Heart right ventricle (tissue), 16 donors: ENCODE data around the gene DHRS9. TPM values are rescaled to one million over a fixed set of nuclear protein-coding genes. Genes with fewer than 3 reads are reported as not detected.

Source experiments
- ATAC-seq, 8 donors: fragments of 200-7000 bp; cut with Tn5 transposase; one replicate each; pipeline ENCODE4 v1.9.1; 2020; ENCODE audit warnings: mild to moderate bottlenecking in 8 of 8, moderate library complexity in 8 of 8, moderate number of reproducible peaks in 1 of 8
- DNase-seq, 2 donors: peaks; one replicate each; pipeline ENCODE4 v3.0.0-alpha.2; 2020
- H3K27ac ChIP-seq, 10 donors: fragments of 200-600 bp; sonication (generic) in 2 of 10; one replicate each; pipeline versions ENCODE4 v1.5.0 to v1.8.0; 2020 to 2022; ENCODE audit warnings: mild to moderate bottlenecking in 3 of 10
- H3K27me3 ChIP-seq, 7 donors: fragments of 200-600 bp; one replicate each; pipeline ENCODE4 v1.8.0; 2021 to 2022; ENCODE audit warnings: mild to moderate bottlenecking in 2 of 7
- H3K36me3 ChIP-seq, 9 donors: fragments of 200-600 bp; sonication (generic) in 1 of 9; one replicate each; pipeline versions ENCODE4 v1.5.0 to v1.8.0; 2020 to 2022; ENCODE audit warnings: mild to moderate bottlenecking in 2 of 9
- H3K4me1 ChIP-seq, 9 donors: fragments of 200-600 bp; sonication (generic) in 1 of 9; one replicate each; pipeline versions ENCODE4 v1.5.0 to v1.8.0; 2020 to 2022; ENCODE audit warnings: mild to moderate bottlenecking in 4 of 9
- H3K4me3 ChIP-seq, 10 donors: fragments of 200-600 bp; sonication (generic) in 2 of 10; one replicate each; pipeline versions ENCODE4 v1.5.0 to v1.8.0; 2020 to 2022; ENCODE audit warnings: mild to moderate bottlenecking in 7 of 10, moderate library complexity in 2 of 10
- H3K9me3 ChIP-seq, 11 donors: fragments of 200-600 bp in 10 of 11; sonication (generic) in 2 of 11; one replicate each; pipeline versions ENCODE4 v1.5.0 to v1.8.0; 2013 to 2022; ENCODE audit warnings: mild to moderate bottlenecking in 2 of 11, control low read depth in 1 of 11, moderate library complexity in 1 of 11
- WGBS, 2 donors: extraction: QIAGEN DNeasy Blood & Tissue Kit; methylation state at CpG; one replicate each; pipeline ENCODE4 v1.1.7; 2013; ENCODE audit warnings: inconsistent platforms in 1 of 2; 5-methylcytosine and 5-hydroxymethylcytosine counted together
- intact Hi-C, 10 donors: fragments of 100-400 bp; cut with DNase I; formaldehyde crosslinking; loops; one replicate each; pipeline versions ENCODE4 v1.11.1 to v1.14.2; 2022
- polyA plus RNA-seq, 2 donors: library from polyadenylated mRNA; stranded (reverse); fragments of 200-250 nt; gene quantifications; one replicate each; pipeline ENCODE4 v1.2.3, GENCODE V29; 2013
- total RNA-seq, 10 donors: library from RNA; stranded (reverse); fragmentation: NEBNext Ultra II Directional in 3 of 10; extraction: Animal tissue kit (Norgen Biotek cat#: 25700) in 3 of 10; gene quantifications; one replicate each; pipeline versions ENCODE4 v1.2.1 to v1.2.4, GENCODE V29; 2021 to 2023
- TF ChIP-seq, protein P1 (sequence below), 9 donors: fragments of 200-600 bp; sonication (generic) in 2 of 9; IDR thresholded peaks; one replicate each; pipeline versions ENCODE4 v1.5.0 to v1.8.0; 2021 to 2022; ENCODE audit warnings: antibody characterized with exemption in 9 of 9, mild to moderate bottlenecking in 5 of 9, moderate library complexity in 1 of 9
- donor health status: Arrhythmogenic right ventricular cardiomyopathy.
- donor health status: ischemic (EF 13 %, LVEDD 7.1; RV severe dilation, severe dysfunction).
- donor health status: healthy with polysubstance abuse.
- donor health status: DM: no; HTN: yes; CAD: no.
- donor health status: DM: no; HTN: no; CAD: no.
- donor health status: ischemic (EF 25% LVEDD 6.9; RV normal size, moderate dysfunction).
- donor health status: ischemic (EF 25% LVEDD 5.7; RV mildly dilated, moderate dysfunction).
- donor health status: healthy.
- donor health status: DM: yes; HTN: yes; CAD: no.
- donor health status: Ischemic cardiomyopathy.
- donor health status: ischemic (EF 35%, LVEDD 5.7; RV mildly dilated, moderate dysfunction).
- donor health status: nonischemic (EF 11% LVEDD 7.7; RV severe dilation, severe dysfunction).
- donor health status: DM: yes; HTN: yes; CAD: no.
- donor health status: PGD.
- donor health status: ischemic (EF 29% LVEDD 5.4; RV normal size, mild dysfunction).
- donor health status: nonischemic (EF 23%, LVEDD 6.1; RV moderate dilation, normal function).

The DHRS9 gene
- total and polyA plus RNA-seq, 12 donors, result 0.17 to 10.4 (median 1.5) TPM

- Histone ChIP-seq H3K9me3 (no peaks in the 10 kb centered on the region), H3K4me1 (peaks cover 0 to 36% (median 0%) of the 10 kb centered on the region in 9 donors), H3K27me3 (no peaks in the 10 kb centered on the region), H3K27ac (peak overlapping the region in 1 of 10 donors; percentile 65), H3K4me3 (peak overlapping the region in 1 of 10 donors; percentile 35), H3K36me3 (no peaks in the 10 kb centered on the region)
- peak in 6 of 8 donors; percentile 49 to 84 (median 61) for ATAC-seq
- TF ChIP-seq, protein P1, sequence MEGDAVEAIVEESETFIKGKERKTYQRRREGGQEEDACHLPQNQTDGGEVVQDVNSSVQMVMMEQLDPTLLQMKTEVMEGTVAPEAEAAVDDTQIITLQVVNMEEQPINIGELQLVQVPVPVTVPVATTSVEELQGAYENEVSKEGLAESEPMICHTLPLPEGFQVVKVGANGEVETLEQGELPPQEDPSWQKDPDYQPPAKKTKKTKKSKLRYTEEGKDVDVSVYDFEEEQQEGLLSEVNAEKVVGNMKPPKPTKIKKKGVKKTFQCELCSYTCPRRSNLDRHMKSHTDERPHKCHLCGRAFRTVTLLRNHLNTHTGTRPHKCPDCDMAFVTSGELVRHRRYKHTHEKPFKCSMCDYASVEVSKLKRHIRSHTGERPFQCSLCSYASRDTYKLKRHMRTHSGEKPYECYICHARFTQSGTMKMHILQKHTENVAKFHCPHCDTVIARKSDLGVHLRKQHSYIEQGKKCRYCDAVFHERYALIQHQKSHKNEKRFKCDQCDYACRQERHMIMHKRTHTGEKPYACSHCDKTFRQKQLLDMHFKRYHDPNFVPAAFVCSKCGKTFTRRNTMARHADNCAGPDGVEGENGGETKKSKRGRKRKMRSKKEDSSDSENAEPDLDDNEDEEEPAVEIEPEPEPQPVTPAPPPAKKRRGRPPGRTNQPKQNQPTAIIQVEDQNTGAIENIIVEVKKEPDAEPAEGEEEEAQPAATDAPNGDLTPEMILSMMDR (IDR thresholded peaks at IDR 0.05), result no peak
- no peak for DNase-seq
- intact Hi-C loops, result loop anchor here in 2 of 10 donors (5.0 to 10.0 kb wide), 2 partner anchors 60 to 108 kb away; no protein-coding TSS in a partner anchor
- 50 to 64% methylated on average over 4 of the region's 4 CpGs for WGBS, 2 donors
Measured at GRCh38 chr2:169072163-169072925, 3.0 kb downstream of the DHRS9 start.

DNA sequence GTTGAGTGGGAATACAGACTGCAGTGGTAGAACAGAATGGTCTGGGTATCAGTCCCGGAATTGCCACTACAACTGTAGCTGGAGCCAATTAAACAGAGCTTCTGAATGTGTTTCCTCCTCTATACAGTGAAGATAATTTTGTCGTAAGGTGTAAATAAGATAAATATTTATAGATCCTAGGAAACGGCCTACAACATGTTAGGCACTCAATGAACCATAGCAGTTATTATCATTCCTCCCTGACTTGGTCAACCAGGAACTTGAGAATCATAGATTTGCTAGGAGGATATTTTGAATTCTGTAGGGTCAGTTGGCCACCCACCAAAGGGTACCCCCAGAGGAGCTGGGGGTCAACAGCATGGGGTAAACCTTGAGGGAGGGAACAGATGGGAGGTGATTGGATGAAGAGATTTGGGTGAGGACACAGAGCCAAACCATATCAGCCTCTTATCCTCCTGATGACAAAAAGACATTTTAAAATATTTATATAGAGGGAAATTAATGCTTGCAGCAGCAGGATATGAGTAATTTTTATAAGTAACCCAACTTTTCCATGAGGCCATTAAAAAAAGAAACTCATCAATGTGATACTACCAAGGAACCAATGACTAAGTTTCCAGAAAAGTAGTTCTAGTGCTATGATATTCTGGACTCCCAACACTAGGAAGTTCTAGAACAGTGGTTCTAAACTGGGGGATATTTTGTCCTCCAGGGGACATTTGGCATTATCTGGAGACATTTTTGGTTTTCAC lies 4.0 kb downstream of the DHRS9 start:
- TF ChIP-seq, protein P1 (IDR thresholded peaks at IDR 0.05), result no peak
- Histone ChIP-seq H3K36me3 (no peaks in the 10 kb centered on the region), H3K9me3 (no peaks in the 10 kb centered on the region), H3K4me3 (no peak overlapping the region), H3K27me3 (no peaks in the 10 kb centered on the region), H3K4me1 (peaks cover 0 to 46% (median 6%) of the 10 kb centered on the region in 9 donors), H3K27ac (peak overlapping the region in 1 of 10 donors; percentile 65)
- ATAC-seq, result peak in 3 of 8 donors; percentile 22 to 46 (median 43)
- no peak for DNase-seq
- 65 to 76% methylated on average over 3 of the region's 3 CpGs for WGBS, 2 donors
- intact Hi-C loops, result loop anchor here in 2 of 10 donors (5.0 to 10.0 kb wide), 2 partner anchors 61 to 109 kb away; no protein-coding TSS in a partner anchor

GRCh38 chr2:169073963-169074751 lies 4.8 kb downstream of the DHRS9 start:
- DNase-seq (no peak), ATAC-seq (no peak)
- H3K4me3 ChIP-seq, result no peak overlapping the region
- H3K27me3 ChIP-seq, result no peaks in the 10 kb centered on the region
- 82 to 91% methylated on average over 9 of the region's 9 CpGs for WGBS, 2 donors
- H3K27ac ChIP-seq, result peak overlapping the region in 2 of 10 donors; percentile 14 to 65
- H3K4me1 ChIP-seq, result peaks cover 0 to 47% (median 6%) of the 10 kb centered on the region in 9 donors
- no peaks in the 10 kb centered on the region for H3K36me3 ChIP-seq
- TF ChIP-seq, protein P1 (IDR thresholded peaks at IDR 0.05), result no peak
- intact Hi-C loops, result loop anchor here in 2 of 10 donors (5.0 to 10.0 kb wide), 2 partner anchors 62 to 109 kb away; no protein-coding TSS in a partner anchor
- H3K9me3 ChIP-seq, result no peaks in the 10 kb centered on the region
